ENCODE results near the gene ATOSB.

GRCh38 chr9:35107297-35108290, 8.1 kb downstream of the ATOSB start:
- no peak for TF ChIP-seq POLR2A (IDR thresholded peaks at IDR 0.05)
- TF ChIP-seq, protein P1, sequence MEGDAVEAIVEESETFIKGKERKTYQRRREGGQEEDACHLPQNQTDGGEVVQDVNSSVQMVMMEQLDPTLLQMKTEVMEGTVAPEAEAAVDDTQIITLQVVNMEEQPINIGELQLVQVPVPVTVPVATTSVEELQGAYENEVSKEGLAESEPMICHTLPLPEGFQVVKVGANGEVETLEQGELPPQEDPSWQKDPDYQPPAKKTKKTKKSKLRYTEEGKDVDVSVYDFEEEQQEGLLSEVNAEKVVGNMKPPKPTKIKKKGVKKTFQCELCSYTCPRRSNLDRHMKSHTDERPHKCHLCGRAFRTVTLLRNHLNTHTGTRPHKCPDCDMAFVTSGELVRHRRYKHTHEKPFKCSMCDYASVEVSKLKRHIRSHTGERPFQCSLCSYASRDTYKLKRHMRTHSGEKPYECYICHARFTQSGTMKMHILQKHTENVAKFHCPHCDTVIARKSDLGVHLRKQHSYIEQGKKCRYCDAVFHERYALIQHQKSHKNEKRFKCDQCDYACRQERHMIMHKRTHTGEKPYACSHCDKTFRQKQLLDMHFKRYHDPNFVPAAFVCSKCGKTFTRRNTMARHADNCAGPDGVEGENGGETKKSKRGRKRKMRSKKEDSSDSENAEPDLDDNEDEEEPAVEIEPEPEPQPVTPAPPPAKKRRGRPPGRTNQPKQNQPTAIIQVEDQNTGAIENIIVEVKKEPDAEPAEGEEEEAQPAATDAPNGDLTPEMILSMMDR (IDR thresholded peaks at IDR 0.05): no peak

Data from right lobe of liver (tissue), 4 donors.